ENCODE data around the gene SEPTIN14.
"Not testable (repeated sequence)": the region's sequence is repeated elsewhere in the genome, so short reads cannot be mapped to it uniquely, and the experiment has no call there.

The SEPTIN14 gene

GRCh38 chr7:55862652-55863051, at the start of gene SEPTIN14:
SEPTIN14 (minus strand) TSS chr7:55862752; CDS start chr7:55861996, 756 bp downstream.
- DNase-seq, result not testable (repeated sequence)

DNA sequence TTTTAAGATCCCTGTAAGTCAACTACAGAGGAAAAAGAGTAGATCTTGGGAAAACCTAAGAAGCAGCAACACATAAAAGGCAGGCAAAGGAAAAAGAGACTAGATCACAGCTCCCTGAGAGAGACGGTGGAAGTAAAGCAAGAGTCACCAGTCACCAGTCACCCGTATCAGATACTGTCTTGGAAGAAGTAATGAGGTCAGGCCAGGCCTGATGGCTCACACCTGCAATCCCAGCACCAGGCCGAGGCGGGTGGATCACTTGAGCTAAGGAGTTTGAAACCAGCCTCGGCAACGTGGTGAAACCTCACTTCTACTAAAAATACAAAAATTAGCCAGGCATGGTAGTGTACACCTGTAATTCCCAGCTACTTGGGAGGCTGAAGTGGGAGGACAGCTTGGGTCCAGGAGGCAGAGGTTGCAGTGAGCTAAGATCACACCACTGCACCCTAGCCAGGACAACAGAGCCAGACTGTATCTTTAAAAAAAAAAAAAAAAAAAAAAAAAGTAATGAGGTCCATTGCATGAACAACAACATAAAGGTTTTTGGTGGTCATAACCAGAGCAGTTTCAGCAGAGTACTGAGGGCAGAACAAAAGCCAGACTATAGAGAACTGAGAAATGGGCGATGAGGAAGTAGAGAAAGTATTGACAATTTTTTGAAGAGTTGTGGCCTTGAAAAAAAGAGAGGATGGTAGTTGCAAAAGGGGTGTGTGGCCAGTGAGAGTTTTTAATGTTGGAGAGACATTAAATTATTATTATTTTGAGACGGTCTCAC, 41.6 kb upstream of the SEPTIN14 start:
- DNase-seq, result no peak

DNA sequence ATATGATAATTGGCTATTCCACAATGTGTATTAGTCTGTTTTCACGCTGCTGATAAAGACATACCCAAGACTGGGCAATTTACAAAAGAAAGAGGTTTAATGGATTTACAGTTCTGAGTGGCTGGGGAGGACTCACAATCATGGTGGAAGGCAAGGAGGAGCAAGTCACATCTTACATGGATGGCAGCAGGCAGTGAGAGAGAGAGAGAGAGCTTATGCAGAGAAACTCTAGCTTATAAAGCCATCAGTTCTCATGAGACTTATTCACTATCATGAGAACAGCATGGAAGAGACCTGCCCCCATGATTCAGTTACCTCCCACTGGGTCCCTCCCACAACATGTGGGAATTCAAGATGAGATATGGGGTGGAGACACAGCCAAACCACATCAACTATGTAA, 38.5 kb upstream of the SEPTIN14 start:
- not testable (repeated sequence) for DNase-seq

- DNase-seq, result no peak
These were observed 35.7 kb upstream of the SEPTIN14 start for GRCh38 chr7:55898287-55898686.

DNA sequence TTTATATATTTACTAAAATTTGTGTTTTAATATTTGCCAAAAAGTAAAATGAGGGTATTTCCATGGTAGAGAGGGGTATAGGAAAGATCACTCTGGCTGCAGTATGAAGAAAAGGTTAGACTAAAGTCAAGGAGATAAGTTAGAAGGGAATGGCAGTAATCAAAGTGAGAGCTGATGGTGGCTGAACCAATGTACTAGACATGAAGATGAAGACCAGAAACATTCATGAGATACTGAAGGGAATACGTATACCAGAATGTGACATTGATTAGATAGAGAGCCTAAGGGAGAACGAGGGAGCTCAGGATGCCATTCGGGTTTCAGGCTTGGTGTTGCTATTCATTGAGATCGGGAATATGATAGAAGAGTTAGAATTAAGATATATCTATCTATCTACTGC, 32.5 kb upstream of the SEPTIN14 start:
- DNase-seq, result no peak

DNA sequence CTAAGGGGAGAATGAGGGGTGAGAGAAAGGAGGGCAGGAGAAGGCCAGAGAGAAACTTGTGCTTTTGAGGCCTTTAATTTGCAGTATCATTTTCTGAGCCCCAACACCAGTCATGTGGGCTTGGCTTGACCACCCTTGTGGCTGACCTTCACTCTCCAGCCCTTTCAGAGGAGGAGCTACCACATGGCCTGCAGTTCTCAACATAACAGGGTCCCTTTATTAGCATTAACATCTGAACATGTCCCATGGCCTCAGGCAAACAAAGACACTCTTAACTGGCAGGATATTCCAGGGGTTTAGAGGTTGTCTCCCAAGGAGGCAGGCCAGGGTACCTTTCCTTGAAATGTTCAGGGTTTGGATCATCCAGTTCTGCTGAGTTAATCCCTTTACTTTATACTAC, 31.4 kb upstream of the SEPTIN14 start:
- no peak for DNase-seq

DNA sequence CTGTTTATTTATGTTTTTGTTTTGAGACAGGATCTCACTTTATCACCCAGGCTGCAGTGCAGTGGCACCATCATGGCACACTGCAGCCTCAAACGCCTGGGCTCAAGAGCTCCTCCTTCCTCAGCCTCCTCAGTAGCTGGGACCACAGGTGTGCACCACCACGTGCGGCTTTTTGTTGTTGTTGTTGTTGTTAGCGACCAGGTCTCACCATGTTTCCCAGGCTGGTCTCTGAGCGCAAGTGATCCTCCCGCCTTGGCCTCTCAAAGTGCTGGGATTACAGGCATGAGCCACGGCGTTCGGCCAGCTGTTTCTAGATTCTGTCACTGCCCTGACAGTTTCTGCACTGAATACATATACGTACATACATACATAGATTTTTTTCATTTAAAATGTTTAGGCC, 25.8 kb upstream of the SEPTIN14 start:
- DNase-seq, result not testable (repeated sequence)

DNA sequence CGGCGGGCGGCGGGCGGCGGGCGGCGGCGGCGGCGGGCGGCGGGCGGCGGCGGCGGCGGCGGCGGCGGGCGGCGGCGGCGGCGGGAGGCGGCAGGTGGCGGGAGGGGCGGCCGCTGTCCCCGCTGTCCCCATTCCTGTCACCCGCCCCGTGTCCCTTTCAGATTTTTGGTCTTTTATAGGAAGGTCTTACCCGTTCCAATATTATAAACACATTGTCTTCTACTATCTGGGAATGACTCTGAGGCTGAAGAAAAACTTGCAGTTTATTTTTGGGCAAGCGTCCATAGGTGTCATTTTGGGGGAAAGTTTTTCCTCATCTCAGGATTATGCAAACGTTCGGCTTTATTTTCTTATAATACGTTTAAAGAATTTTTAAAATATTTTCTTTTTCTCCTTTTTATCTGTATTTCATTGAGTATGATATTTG, 25.3 kb upstream of the SEPTIN14 start:
- DNase-seq, result no peak

- no peak for DNase-seq
These were observed 21.8 kb upstream of the SEPTIN14 start for GRCh38 chr7:55884321-55884720.

- no peak for DNase-seq
These were observed 16.1 kb upstream of the SEPTIN14 start for GRCh38 chr7:55878691-55879090.

GRCh38 chr7:55877308-55877707, 14.8 kb upstream of the SEPTIN14 start:
- no peak for DNase-seq

DNA sequence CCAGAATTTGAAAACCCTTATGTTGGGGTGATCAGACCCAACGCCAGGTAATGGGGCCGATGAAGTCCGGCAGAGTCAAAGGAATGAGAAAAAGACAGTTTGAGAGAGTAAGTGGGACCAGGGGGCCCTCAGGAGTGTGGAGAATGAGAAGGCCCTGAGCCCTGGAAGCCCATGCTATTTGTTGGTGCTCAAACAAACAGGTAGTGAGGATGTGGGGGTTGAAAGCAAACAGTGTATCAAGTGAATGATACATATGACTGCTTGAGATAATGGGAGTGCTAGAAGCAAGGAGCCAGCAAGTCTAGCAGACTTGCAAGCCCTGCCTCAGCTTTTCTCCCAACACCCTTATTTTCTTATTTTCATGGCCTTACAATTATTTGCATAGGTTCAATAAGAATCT, 11.2 kb upstream of the SEPTIN14 start:
- DNase-seq, result no peak

- DNase-seq, result no peak
These were observed 9.5 kb upstream of the SEPTIN14 start for GRCh38 chr7:55871932-55872485.

- not testable (repeated sequence) for DNase-seq
These were observed 6.4 kb upstream of the SEPTIN14 start for GRCh38 chr7:55868989-55869388.

DNA sequence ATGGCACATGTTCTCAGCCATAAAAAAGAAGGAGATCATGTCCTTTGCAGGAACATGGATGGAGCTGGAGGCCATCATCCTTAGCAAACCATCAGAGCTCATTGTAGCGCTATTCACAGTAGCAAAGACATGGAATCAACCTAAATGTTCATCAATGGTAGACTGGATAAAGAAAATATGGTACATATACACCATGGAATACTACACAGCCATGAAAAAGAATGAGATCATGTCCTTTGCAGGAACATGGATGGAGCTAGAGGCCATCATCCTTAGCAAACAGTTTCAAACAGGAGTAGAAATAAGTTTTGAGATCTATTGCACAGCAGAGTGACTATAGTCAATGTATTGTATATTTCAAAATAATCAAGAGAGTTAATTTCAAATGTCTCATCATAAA, 17.4 kb downstream of the SEPTIN14 start:
- not testable (repeated sequence) for DNase-seq

GRCh38 chr7:55838595-55838994, 24.0 kb downstream of the SEPTIN14 start:
- DNase-seq, result no peak

GRCh38 chr7:55827577-55827976, 35.0 kb downstream of the SEPTIN14 start:
- no peak for DNase-seq

DNA sequence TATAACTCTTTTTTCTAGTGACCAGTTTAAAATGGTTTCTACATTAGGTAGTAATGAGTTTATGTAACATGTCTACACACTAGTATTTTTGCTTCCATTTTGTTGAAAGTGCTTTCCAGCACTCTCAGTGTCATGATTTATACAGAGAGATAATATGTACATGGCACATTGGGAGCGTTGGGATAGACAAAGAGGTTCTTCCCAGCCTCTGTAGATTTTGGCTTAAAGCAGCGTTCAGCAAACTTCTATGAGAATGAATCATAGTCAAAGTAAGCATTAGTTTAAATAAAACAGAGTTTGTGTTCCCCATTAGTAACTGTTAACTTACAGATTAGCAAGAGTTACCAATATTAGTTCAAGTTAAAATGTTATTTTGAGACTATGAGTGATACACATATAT, 43.9 kb downstream of the SEPTIN14 start:
- no peak for DNase-seq

- DNase-seq, result not testable (repeated sequence)
These were observed 65.3 kb downstream of the SEPTIN14 start for GRCh38 chr7:55797260-55797659.

DNA sequence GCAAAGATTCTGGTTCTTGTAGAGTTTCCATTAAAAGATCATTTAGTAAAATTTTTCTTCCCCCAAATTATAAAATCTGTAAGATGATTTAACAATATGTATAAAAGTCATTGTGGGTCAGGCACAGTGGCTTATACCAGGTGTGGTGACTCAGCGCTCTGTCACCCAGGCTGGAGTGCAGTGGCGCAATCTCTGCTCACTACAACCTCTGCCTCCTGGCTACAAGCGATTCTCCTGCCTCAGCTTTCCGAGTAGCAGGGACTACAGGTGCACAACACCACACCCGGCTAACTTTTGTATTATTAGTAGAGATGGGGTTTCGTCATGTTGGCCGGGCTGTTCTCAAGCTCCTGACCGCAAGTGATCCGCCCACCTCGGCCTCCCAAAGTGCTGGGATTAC, 68.0 kb downstream of the SEPTIN14 start:
- no peak for DNase-seq

- DNase-seq, result no peak
These were observed 70.5 kb downstream of the SEPTIN14 start for GRCh38 chr7:55792048-55792447.

DNA sequence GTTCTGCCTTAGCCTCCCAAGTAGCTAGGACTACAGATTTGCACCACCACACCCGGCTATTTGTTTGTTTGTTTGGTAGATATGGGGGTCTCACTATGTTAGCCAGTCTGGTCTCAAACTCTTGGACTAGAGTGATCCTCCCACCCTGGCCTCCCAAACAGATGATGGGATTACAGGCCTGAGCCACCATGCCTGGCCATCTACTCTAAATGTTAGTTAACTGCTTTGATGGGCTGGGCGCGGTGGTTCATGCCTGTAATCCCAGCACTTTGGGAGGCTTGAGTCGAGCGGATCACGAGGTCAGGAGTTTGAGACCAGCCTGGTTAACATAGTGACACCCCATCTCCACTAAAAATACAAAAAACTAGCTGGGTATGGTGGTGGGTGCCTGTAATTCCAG, 74.8 kb downstream of the SEPTIN14 start:
- no peak for DNase-seq

- DNase-seq, result no peak
These were observed 75.7 kb downstream of the SEPTIN14 start for GRCh38 chr7:55786901-55787300.

DNA sequence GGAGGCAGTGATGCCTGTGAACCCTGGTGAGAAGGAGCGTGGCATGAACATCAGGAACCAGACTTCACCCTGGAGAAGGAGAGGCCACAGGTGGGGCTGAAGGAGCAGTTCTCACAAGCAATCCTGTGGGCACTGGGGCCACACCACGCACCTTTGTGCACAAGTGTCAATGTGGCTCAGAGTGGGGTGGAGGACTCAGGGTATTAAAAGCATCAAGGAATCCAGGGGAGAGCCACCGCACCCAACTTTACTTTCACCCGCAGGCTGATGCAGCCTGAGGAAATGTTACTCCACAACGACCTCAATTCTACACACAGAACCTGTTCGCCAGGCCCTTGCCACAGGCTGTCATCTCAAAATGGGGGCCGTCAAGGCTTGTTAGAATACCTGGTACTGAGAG, 77.1 kb downstream of the SEPTIN14 start:
- DNase-seq, result not testable (repeated sequence)

DNA sequence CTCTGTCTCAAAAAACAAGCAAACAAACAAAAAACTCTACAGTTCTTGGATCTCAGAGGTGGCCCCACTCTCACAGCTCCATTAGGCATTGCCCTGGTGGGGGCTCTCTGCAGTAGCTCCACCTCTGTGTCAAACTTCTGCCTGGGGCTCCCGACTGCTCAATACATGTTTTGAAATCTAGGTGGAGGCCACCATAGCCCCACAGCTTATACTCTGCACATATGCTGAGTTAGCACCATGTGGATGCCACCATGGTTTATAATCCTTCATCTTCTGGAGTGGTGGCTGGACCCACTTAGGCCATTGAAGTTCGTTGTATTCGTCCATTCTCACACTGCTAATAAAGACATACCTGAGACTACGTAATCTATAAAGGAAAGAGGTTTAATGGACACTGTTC, 78.4 kb downstream of the SEPTIN14 start:
- no peak for DNase-seq

All from activated CD4-positive, alpha-beta T cell treated with anti-CD3 and anti-CD28 coated beads, Interleukin-2, amount 50 U/mL, for 16 hours (primary cell).